Measurements from ENCODE around the gene GPR37L1. TPM values are rescaled to one million over a fixed set of nuclear protein-coding genes. Genes with fewer than 3 reads are reported as not detected.
A peak's percentile ranks its signal among the peaks of the same experiment; 100 is the strongest.

Gene GPR37L1
- total RNA-seq, 1 donor from 2014 or later = 0.09 TPM

- no peak for DNase-seq (ENCODE audit: low spot score in 2 of 2, unreplicated experiment in 2 of 2)
- Mint-ChIP-seq H3K4me1 (peaks cover 34% of the 10 kb centered on the region), H3K36me3 (no peaks in the 10 kb centered on the region), H3K27ac (peak overlapping the region; percentile 79), H3K27me3 (ENCODE audit: low read depth) (no peaks in the 10 kb centered on the region), H3K9me3 (no peaks in the 10 kb centered on the region), H3K4me3 (no peak overlapping the region)
- TF ChIP-seq, protein P1, sequence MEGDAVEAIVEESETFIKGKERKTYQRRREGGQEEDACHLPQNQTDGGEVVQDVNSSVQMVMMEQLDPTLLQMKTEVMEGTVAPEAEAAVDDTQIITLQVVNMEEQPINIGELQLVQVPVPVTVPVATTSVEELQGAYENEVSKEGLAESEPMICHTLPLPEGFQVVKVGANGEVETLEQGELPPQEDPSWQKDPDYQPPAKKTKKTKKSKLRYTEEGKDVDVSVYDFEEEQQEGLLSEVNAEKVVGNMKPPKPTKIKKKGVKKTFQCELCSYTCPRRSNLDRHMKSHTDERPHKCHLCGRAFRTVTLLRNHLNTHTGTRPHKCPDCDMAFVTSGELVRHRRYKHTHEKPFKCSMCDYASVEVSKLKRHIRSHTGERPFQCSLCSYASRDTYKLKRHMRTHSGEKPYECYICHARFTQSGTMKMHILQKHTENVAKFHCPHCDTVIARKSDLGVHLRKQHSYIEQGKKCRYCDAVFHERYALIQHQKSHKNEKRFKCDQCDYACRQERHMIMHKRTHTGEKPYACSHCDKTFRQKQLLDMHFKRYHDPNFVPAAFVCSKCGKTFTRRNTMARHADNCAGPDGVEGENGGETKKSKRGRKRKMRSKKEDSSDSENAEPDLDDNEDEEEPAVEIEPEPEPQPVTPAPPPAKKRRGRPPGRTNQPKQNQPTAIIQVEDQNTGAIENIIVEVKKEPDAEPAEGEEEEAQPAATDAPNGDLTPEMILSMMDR (IDR thresholded peaks at IDR 0.05; ENCODE audit: unreplicated experiment) = no peak
Measured at GRCh38 chr1:202086579-202087350, 36.0 kb upstream of the GPR37L1 start.

- TF ChIP-seq, protein P1 (IDR thresholded peaks at IDR 0.05; ENCODE audit: unreplicated experiment) = no peak
- H3K4me1 Mint-ChIP-seq = peaks cover 23% of the 10 kb centered on the region
- DNase-seq (ENCODE audit: low spot score in 2 of 2, unreplicated experiment in 2 of 2) = no peak
- no peak overlapping the region for H3K4me3 Mint-ChIP-seq
- H3K27ac Mint-ChIP-seq = no peak overlapping the region
- no peaks in the 10 kb centered on the region for H3K27me3 Mint-ChIP-seq (ENCODE audit: low read depth)
- no peaks in the 10 kb centered on the region for H3K9me3 Mint-ChIP-seq
- H3K36me3 Mint-ChIP-seq = no peaks in the 10 kb centered on the region
Measured at GRCh38 chr1:202088206-202088605, 34.5 kb upstream of the GPR37L1 start.

GRCh38 chr1:202090994-202091393 lies 31.7 kb upstream of the GPR37L1 start:
- peaks cover 12% of the 10 kb centered on the region for H3K4me1 Mint-ChIP-seq
- TF ChIP-seq, protein P1 (IDR thresholded peaks at IDR 0.05; ENCODE audit: unreplicated experiment) = no peak
- no peak overlapping the region for H3K4me3 Mint-ChIP-seq
- no peak overlapping the region for H3K27ac Mint-ChIP-seq
- no peaks in the 10 kb centered on the region for H3K9me3 Mint-ChIP-seq
- H3K27me3 Mint-ChIP-seq (ENCODE audit: low read depth) = no peaks in the 10 kb centered on the region
- H3K36me3 Mint-ChIP-seq = no peaks in the 10 kb centered on the region
- DNase-seq (ENCODE audit: low spot score in 2 of 2, unreplicated experiment in 2 of 2) = no peak

GRCh38 chr1:202093858-202094257 lies 28.9 kb upstream of the GPR37L1 start:
- TF ChIP-seq, protein P1 (IDR thresholded peaks at IDR 0.05; ENCODE audit: unreplicated experiment) = no peak
- Mint-ChIP-seq H3K27ac (no peak overlapping the region), H3K27me3 (ENCODE audit: low read depth) (no peaks in the 10 kb centered on the region), H3K4me1 (peaks cover 3% of the 10 kb centered on the region), H3K4me3 (no peak overlapping the region), H3K9me3 (no peaks in the 10 kb centered on the region), H3K36me3 (no peaks in the 10 kb centered on the region)
- DNase-seq (ENCODE audit: low spot score in 2 of 2, unreplicated experiment in 2 of 2) = no peak

- Mint-ChIP-seq H3K4me3 (no peak overlapping the region), H3K27ac (peak overlapping the region; percentile 3), H3K27me3 (ENCODE audit: low read depth) (no peaks in the 10 kb centered on the region), H3K36me3 (no peaks in the 10 kb centered on the region), H3K4me1 (peaks cover 14% of the 10 kb centered on the region), H3K9me3 (no peaks in the 10 kb centered on the region)
- DNase-seq (ENCODE audit: low spot score in 2 of 2, unreplicated experiment in 2 of 2) = no peak
- TF ChIP-seq, protein P1 (IDR thresholded peaks at IDR 0.05; ENCODE audit: unreplicated experiment) = no peak
Measured at GRCh38 chr1:202101184-202101583, 21.5 kb upstream of the GPR37L1 start.
